ENCODE measurements around the gene RAPGEF6. TPM values are rescaled to one million over a fixed set of nuclear protein-coding genes. Genes with fewer than 3 reads are reported as not detected.

Gene RAPGEF6
- total RNA-seq, 2 donors from 2014 or later: 19.2 to 24.0 TPM

- no peak overlapping the region for H3K4me3 Mint-ChIP-seq
- H3K36me3 Mint-ChIP-seq (ENCODE audit: low read depth): peaks cover 4% of the 10 kb centered on the region
- H3K27me3 Mint-ChIP-seq (ENCODE audit: insufficient read depth): no peaks in the 10 kb centered on the region
- H3K27ac Mint-ChIP-seq: no peak overlapping the region
- Histone ChIP-seq H3K9me3 (ENCODE audit: control insufficient read depth, low read length) (no peaks in the 10 kb centered on the region), H3K9ac (ENCODE audit: extremely low read depth, low read length, poor library complexity, severe bottlenecking) (no peak overlapping the region), H3K4me3 (ENCODE audit: low read length) (no peak overlapping the region), H3K27me3 (ENCODE audit: control insufficient read depth, insufficient read depth, low read length, poor library complexity, severe bottlenecking) (no peaks in the 10 kb centered on the region), H3K4me1 (ENCODE audit: control insufficient read depth, insufficient read depth, low read length) (no peaks in the 10 kb centered on the region), H3K36me3 (ENCODE audit: control insufficient read depth, insufficient read depth, low read length) (peaks cover 28% of the 10 kb centered on the region), H3K27ac (ENCODE audit: low read depth, low read length) (no peak overlapping the region)
- no peaks in the 10 kb centered on the region for H3K9me3 Mint-ChIP-seq
- TF ChIP-seq, protein P1, sequence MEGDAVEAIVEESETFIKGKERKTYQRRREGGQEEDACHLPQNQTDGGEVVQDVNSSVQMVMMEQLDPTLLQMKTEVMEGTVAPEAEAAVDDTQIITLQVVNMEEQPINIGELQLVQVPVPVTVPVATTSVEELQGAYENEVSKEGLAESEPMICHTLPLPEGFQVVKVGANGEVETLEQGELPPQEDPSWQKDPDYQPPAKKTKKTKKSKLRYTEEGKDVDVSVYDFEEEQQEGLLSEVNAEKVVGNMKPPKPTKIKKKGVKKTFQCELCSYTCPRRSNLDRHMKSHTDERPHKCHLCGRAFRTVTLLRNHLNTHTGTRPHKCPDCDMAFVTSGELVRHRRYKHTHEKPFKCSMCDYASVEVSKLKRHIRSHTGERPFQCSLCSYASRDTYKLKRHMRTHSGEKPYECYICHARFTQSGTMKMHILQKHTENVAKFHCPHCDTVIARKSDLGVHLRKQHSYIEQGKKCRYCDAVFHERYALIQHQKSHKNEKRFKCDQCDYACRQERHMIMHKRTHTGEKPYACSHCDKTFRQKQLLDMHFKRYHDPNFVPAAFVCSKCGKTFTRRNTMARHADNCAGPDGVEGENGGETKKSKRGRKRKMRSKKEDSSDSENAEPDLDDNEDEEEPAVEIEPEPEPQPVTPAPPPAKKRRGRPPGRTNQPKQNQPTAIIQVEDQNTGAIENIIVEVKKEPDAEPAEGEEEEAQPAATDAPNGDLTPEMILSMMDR (conservative IDR thresholded peaks at IDR 0.05): no peak
- H3K4me1 Mint-ChIP-seq: peaks cover 10% of the 10 kb centered on the region
- 100% methylated on average over 2 of the region's 2 CpGs; no CpG with 5 or more reads in 1 of the 2 experiments for WGBS, 2 experiments (ENCODE audit: insufficient coverage in 1 of 2, insufficient read length in 1 of 2)
- DNase-seq: no peak
These were observed 86.9 kb downstream of the RAPGEF6 start for GRCh38 chr5:131548176-131548575.

DNA sequence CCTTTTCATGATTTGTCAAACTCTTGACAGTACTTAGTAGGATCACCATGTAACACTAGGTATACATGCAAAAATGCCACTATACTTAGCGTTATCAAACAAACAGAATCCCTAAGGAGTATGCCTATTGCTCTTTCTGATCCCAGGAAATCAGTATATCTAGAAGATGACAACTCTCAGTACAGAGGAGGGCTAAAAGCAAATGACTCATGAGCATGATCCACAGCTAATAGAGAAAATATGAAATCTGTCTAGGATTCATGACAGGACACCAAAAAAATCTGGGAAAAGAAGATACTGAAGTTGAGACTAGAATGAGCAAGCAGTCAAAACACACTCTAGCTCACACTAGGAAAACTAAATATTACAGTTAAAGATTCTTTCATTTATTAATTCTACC lies 89.2 kb downstream of the RAPGEF6 start:
- no peak overlapping the region for H3K9ac ChIP-seq (ENCODE audit: extremely low read depth, low read length, poor library complexity, severe bottlenecking)
- H3K36me3 Mint-ChIP-seq (ENCODE audit: low read depth): peaks cover 4% of the 10 kb centered on the region
- no peak for DNase-seq
- no peak overlapping the region for H3K27ac ChIP-seq (ENCODE audit: low read depth, low read length)
- H3K4me3 ChIP-seq (ENCODE audit: low read length): no peak overlapping the region
- TF ChIP-seq, protein P1 (conservative IDR thresholded peaks at IDR 0.05): no peak
- H3K27me3 Mint-ChIP-seq (ENCODE audit: insufficient read depth): no peaks in the 10 kb centered on the region
- H3K4me3 Mint-ChIP-seq: no peak overlapping the region
- H3K9me3 Mint-ChIP-seq: no peaks in the 10 kb centered on the region
- peaks cover 10% of the 10 kb centered on the region for H3K4me1 Mint-ChIP-seq
- WGBS, 2 experiments (ENCODE audit: insufficient coverage in 1 of 2, insufficient read length in 1 of 2): 96 to 100% methylated on average over 1 of the region's 1 CpG
- no peaks in the 10 kb centered on the region for H3K27me3 ChIP-seq (ENCODE audit: control insufficient read depth, insufficient read depth, low read length, poor library complexity, severe bottlenecking)
- no peaks in the 10 kb centered on the region for H3K4me1 ChIP-seq (ENCODE audit: control insufficient read depth, insufficient read depth, low read length)
- H3K9me3 ChIP-seq (ENCODE audit: control insufficient read depth, low read length): no peaks in the 10 kb centered on the region
- no peak overlapping the region for H3K27ac Mint-ChIP-seq
- H3K36me3 ChIP-seq (ENCODE audit: control insufficient read depth, insufficient read depth, low read length): peaks cover 28% of the 10 kb centered on the region

DNA sequence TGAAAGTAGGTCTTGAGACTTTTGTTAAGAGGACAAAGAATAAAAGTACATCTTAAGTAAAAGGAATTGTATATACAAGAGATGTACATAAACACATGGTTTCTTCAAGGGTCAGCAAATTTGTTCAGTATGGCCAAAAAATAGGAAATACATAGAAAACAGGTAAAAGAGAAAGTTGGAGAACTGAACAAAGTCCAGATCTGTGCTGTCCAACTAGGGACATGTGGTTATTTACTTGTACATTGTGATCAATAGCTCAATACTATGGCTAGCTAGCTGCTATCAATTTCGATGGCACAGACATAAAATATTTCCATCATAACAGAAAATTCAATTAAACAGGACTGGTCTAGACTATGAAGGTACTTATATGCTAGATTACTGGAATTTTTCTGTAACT lies 92.3 kb downstream of the RAPGEF6 start:
- TF ChIP-seq, protein P1 (conservative IDR thresholded peaks at IDR 0.05): no peak
- Histone ChIP-seq H3K36me3 (ENCODE audit: control insufficient read depth, insufficient read depth, low read length) (peaks cover 26% of the 10 kb centered on the region), H3K4me1 (ENCODE audit: control insufficient read depth, insufficient read depth, low read length) (no peaks in the 10 kb centered on the region), H3K9ac (ENCODE audit: extremely low read depth, low read length, poor library complexity, severe bottlenecking) (no peak overlapping the region), H3K4me3 (ENCODE audit: low read length) (no peak overlapping the region), H3K9me3 (ENCODE audit: control insufficient read depth, low read length) (no peaks in the 10 kb centered on the region), H3K27me3 (ENCODE audit: control insufficient read depth, insufficient read depth, low read length, poor library complexity, severe bottlenecking) (no peaks in the 10 kb centered on the region), H3K27ac (ENCODE audit: low read depth, low read length) (no peak overlapping the region)
- Mint-ChIP-seq H3K36me3 (ENCODE audit: low read depth) (peaks cover 8% of the 10 kb centered on the region), H3K9me3 (no peaks in the 10 kb centered on the region), H3K27me3 (ENCODE audit: insufficient read depth) (no peaks in the 10 kb centered on the region), H3K4me3 (no peak overlapping the region), H3K27ac (no peak overlapping the region), H3K4me1 (no peaks in the 10 kb centered on the region)
- DNase-seq: no peak
- 83% methylated on average over 1 of the region's 1 CpG; no CpG with 5 or more reads in 1 of the 2 experiments for WGBS, 2 experiments (ENCODE audit: insufficient coverage in 1 of 2, insufficient read length in 1 of 2)

All from endodermal cell (in vitro differentiated cells).